NCI-H2029 treated with DMSO at 0.1 percent for 48 hours (cell line): ENCODE results near the gene ARHGEF18.
A peak's percentile ranks its signal among the peaks of the same experiment; 100 is the strongest.
"Not testable (repeated sequence)": the region's sequence is repeated elsewhere in the genome, so short reads cannot be mapped to it uniquely, and the experiment has no call there.

ENCODE experiments used
- DNase-seq: peaks from one replicate; lab custom pipeline; 2025; lab: John Stamatoyannopoulos, UW

Gene ARHGEF18

GRCh38 chr19:7346997-7347396, 1.7 kb upstream of the ARHGEF18 start:
- DNase-seq, result not testable (repeated sequence)

DNA sequence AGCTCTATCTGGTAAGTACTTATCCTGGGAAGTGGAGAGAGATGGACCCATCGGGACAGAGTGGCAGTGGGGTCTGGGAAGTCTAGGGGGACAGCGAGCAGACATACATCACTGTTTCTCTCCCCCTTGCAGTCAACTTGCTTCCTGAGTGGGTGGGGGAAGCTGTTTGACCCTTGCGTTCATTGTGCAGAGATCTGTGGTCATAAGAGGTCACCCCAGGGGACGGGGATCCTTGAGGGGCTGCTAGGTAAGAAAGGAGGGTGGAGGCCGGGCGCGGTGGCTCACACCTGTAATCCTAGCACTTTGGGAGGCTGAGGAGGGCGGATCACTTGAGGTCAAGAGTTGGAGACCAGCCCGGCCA, 474 bp downstream of the ARHGEF18 start:
- no peak for DNase-seq

DNA sequence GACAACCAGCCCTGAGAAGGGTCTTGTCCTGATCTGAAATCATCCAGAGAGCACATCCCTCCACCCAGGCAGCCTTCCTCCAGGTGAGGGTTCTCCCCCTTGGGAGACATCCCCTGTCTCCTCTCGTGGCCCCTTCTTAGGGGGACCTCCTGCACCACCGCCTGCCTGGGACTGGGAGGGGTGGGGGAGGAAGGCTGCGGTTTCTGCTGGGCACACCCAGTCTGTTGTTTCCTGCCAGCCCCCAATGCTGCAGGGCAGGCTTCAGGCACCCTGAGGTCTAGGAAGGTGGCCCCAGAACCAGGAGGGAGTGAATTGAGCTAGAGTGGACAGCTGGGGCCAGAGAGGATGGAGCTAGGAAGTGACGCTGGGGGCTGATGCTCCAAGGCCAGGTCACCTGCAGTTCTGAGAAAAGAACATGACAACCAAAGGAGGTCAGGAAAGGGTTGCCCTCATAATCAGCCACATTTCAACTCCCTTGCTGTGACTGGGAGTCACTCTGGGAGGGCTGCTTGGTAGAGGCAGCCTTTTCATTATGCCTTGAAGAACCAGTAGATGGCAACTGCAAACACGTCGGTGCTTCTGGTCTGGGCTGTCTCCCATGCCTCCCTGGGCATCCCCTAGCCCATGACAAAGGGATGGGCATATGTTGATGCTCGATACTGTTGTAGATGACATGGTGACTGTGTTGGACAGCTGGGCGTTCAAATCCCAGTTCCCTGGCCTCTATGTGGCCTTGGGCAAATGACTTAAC, 1.4 kb downstream of the ARHGEF18 start:
- DNase-seq, result no peak

DNA sequence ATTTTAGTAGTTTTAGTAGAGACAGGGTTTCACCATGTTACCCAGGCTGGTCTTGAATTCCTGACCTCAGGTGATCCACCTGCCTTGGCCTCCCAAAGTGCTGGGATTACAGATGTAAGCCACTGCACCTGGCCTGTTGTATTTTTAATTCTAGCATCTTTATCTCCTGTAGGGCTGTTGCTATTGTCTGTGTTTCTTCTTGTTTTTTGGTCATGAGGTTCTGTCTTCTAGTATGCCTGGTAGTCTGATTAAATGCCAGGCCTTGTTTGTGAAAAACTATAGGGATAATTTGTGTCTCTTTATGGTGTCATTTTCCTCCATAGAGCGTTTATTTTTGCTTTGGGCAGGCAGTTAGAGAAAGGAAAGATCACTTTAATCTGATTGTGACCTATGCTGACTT, 3.1 kb downstream of the ARHGEF18 start:
- DNase-seq, result no peak

GRCh38 chr19:7355151-7355820, 6.5 kb downstream of the ARHGEF18 start:
- DNase-seq, result no peak

DNA sequence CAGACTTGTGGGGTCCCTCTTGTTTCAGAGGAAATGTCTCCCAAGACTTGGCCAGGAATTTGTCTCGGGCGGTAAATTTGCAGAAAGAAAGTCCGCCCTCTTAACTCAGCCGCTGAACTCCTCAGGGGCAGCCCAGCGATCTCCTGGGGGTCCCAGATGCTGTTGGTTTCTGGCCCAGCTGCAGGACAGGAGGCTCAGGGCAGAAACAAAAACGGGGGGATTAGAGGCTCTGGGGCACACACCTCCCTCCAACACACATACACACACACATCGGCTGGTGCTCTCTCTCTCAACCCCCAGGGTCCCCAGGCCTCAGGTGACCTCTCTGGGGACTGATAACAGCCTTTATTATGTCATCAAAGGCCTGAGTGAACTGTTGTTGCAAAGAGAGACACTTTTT, 7.1 kb downstream of the ARHGEF18 start:
- DNase-seq, result no peak

DNA sequence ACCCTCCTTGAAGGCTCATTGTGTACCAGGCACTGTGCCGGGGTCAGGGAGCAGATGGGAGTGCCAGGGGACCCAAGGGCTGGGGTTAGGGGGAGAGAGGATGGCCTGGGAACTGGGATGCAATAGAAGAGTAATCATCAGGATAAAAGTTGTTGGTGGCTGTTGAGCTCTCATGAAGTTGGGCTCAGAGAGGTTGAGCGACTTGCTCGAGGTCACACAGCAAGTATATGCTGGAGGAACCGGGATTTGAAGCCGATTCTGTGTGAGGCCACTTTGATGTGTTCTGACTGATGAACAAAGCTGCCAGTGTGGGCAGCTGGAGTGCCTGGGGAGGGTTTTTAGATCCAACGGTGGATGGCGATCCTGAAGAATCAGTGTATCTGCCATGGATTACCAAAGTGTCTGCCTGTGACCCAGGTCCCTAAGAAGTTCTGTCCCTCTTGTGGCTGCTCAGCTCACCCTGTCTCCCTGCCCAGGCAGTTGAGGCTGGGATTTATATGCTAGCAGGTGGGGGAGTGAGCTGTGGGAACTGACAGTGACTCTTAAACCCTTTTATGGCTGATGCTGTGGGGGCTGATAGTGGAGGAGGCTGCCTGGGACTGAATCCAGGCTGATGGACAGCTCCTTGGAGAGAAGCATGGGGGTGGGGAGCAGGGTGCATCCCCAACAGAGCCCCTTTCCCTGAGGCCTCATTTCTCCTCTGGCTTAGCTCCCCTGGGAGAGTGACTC, 8.3 kb downstream of the ARHGEF18 start:
- no peak for DNase-seq

GRCh38 chr19:7358102-7358597, 9.4 kb downstream of the ARHGEF18 start:
- DNase-seq, result no peak

DNA sequence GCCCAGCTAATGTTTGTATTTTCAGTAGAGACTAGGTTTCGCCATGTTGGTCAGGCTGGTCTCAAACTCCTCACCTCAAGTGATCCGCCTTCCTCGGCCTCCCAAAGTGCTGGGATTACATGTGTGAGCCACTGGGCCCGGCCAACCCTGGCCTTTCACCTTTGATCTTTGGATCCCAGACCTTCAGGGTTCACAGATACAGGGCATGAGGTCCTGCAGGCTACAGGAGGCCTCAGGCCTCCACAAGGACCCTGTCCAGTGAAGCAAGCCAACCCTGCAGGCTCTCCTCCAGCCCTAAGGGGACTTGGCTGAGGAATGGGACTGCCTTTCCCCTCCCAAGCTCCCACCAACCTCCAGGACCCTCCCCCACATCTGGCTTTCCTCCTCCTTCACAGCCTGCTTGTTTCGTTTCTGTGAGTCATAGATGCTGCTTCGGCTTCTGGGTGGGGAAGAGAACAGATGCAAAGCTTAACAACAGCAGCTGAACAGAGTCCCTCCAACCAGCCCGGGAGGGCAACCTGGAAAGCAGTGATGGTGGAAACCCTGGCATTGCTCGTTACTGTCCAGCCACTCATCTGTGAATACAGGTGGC, 11.8 kb downstream of the ARHGEF18 start:
- DNase-seq, result no peak

DNA sequence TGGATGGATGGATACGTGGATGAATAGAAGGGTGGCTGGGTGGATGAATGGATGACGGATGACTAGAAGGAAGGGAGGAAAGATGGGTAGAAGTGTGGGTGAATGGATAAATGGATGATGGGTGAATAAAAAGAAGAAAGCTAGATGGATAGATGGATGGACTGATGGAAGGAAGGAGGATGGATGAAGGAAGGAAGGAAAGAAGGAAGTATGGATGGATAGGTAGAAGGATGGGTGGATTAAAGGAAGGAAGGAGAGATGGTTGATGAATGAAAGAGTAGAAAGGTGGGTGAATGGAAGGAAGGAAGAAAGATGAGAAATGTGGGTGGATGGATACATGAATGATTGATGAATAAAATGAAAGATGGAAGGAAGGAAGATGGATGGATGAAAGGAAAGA, 14.5 kb downstream of the ARHGEF18 start:
- DNase-seq, result no peak

GRCh38 chr19:7366701-7367420, 18.1 kb downstream of the ARHGEF18 start:
- DNase-seq, result peak; percentile 18

DNA sequence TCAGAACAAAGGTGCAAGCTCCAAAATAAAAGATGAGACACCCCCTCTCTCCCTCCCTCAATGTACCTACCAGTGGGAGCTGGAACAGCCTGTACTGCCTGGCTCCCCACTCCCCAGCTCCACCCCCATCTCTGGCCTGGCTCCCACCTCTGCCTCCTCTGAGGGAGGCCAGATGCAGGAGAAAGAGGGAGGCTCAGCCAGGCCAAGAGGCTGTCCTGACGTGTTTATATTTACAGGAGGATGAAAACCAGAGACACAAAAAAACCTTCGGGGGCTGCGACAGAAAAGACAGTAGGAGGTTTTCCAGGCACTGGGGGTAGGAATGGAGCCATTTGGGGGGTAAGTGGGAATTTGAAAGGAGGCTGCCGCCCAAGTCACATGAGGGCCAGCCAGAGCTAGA, 19.7 kb downstream of the ARHGEF18 start:
- no peak for DNase-seq

DNA sequence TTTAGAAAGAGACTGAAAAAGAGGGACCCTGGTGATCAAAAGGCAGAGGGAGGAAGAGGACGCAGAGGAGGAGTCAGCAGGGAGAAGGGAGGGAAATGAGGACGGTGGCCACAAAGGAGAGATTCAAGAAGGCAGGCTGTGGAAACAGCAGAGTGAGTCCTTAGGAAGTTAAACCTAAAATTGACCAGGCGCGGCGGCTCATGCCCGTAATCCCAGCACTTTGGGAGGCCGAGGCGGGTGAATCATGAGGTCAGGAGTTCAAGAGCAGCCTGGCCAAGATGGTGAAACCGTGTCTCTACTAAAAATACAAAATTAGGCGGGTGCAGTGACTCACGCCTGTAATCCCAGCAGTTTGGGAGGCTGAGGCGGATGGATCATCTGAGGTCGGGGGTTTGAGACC, 20.1 kb downstream of the ARHGEF18 start:
- DNase-seq, result not testable (repeated sequence)

- DNase-seq, result no peak
Measured at GRCh38 chr19:7370546-7370945, 21.8 kb downstream of the ARHGEF18 start.

GRCh38 chr19:7371001-7371400, 22.3 kb downstream of the ARHGEF18 start:
- no peak for DNase-seq

DNA sequence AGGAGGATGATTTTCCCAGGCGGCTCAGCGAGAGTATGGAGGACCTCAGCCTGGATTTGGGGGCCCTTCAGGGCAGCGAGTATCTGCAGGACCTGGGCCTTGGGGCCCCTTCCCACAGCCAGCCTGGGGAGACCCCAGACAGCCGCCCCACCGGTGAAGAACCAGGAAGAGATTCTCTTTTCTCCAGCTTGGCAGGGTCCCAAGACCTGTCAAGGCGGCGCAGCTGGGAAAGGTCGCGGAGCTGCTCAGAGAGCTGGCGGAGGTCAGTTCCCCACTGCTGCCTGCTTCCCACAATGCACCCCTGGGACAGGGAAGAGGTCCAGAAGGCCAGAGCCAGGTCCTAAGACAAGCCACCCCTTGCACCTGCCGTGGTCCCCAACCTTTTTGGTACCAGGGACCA, 24.1 kb downstream of the ARHGEF18 start:
- no peak for DNase-seq

DNA sequence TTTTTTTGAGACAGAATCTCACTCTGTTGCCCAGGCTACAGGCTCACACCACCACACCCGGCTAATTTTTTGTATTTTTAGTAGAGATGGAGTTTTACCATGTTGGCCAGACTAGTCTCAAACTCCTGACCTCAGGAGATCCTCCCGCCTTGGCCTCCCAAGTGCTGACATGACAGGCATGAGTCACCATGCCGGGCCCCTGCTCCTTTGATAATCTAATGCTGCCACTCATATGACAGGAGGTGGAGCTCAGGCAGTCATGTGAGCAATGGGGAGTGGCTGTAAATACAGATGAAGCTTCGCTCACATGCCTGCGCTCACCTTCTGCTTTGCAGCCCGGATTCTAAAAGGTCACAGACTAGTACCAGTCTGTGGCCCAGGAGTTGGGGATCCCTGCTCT, 25.1 kb downstream of the ARHGEF18 start:
- no peak for DNase-seq

GRCh38 chr19:7376151-7376852, 27.6 kb downstream of the ARHGEF18 start:
- no peak for DNase-seq

GRCh38 chr19:7377196-7377595, 28.5 kb downstream of the ARHGEF18 start:
- no peak for DNase-seq

GRCh38 chr19:7381073-7381390, 32.3 kb downstream of the ARHGEF18 start:
- no peak for DNase-seq

DNA sequence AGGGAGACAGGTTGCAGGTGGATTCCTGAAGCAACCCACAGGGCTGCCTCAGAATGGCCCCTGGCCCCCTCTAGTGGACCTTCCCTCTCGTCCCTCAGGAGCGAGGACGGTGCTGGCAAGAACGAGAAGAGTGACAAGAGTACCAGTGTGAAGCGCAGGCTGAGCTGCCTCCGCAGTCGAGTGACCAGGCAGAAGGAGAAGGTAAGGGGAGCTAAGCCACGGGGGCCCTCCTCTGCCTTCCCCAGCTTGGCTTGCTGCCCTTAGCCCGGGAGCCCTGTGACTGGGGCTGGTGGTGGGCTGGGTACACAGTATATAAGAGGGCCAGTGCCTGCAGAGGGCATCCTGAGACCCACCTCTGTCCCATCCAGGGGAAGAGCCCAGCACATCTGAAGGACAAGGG, 34.0 kb downstream of the ARHGEF18 start:
- DNase-seq, result no peak
